Fibroblast of skin of right biceps (primary cell): Measurements from ENCODE around the gene PPA1.
A peak's percentile ranks its signal among the peaks of the same experiment; 100 is the strongest.
"Not testable (repeated sequence)": the region's sequence is repeated elsewhere in the genome, so short reads cannot be mapped to it uniquely, and the experiment has no call there.

Experiments used
- DNase-seq: peaks from one replicate; pipeline ENCODE4 v3.0.0-alpha.2; 2013

The PPA1 gene

GRCh38 chr10:70166394-70166793 lies 66.8 kb downstream of the PPA1 start:
- DNase-seq, result no peak

- no peak for DNase-seq
Observed at GRCh38 chr10:70164163-70164562, 69.1 kb downstream of the PPA1 start.

DNA sequence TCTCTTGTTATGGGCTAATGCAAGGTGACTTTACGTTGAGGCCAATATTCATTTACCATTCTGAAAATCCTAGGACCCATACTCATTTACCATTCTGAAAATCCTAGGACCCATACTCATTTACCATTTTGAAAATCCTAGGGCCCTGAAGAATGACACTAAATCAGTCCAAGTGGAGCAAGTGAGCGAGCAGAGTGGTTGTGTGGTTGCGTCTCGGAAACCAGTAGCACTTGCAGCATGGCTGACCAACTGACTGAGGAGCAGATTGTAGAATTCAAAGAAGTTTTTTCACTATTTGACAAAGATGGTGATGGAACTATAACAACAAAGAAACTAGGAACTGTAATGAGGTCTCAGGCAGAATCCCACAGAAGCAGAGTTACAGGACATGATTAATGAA lies 69.8 kb downstream of the PPA1 start:
- no peak for DNase-seq

DNA sequence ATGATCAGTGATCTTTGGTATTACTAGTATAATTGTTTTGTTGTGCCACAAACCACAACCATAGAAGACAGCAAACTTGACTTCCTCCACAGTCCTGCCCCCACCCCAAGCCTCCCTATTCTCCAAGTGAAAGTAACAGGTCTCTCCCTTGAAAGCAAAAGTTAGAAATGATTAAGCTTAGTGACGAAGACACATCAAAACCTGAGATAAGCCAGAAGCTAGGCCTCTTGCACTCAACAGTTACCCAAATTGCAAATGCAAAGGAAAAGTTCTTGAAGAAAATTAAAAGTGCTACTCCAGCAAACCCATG lies 70.4 kb downstream of the PPA1 start:
- DNase-seq, result peak; percentile 6

DNA sequence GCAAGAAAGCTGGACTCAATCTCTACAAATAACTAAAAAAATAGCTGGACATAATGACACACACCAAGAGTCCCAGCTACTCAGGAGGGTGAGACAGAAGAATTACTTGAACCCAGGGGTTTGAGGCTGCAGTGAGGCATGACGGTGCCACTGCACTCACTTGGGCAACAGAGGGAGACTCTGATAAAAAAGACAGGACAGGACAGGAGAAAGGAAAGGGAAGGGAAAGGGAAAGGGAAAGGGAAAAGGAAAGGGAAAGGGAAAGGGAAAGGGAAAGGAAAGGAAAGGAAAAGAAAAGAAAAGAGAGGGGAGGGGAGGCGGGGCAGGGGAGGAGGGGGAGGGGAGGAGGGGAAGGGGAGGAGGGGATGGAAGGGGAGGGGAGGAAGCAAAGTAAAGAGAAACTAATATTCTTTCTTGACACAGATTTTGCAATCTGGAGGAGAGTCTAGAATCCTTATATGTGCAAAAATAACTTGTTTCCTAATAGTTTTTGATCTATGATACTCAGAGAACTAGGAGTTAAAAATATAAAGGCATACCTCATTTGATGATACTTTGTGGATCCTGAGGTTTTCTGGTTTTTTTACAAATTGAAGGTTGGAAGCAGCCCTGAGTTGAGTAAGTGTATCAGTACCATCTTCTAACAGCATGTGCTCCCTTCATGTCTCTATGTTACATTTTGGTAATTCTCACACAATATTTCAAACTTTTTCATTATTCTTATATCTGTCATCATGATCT lies 70.9 kb downstream of the PPA1 start:
- no peak for DNase-seq

- no peak for DNase-seq
Observed at GRCh38 chr10:70160798-70161197, 72.4 kb downstream of the PPA1 start.

- not testable (repeated sequence) for DNase-seq
Observed at GRCh38 chr10:70159366-70159765, 73.9 kb downstream of the PPA1 start.

DNA sequence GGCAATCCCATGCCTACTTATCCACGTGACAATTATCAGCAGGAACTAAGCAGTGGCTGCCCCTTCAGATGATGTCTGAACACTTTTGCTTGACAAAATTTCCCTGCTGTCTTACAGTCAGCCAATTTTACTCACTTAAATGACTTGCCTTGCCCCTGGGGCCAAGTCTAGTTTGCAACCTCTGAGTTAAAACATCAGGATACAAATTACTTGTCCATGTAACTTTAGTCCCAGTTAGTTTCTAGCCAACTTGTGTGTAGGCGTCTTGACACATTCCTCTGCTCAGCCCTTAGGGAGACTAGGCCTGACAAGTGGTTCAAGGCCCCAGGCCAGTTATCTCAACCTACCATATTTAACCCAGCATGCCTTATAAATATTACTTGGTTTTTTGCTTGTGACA lies 75.1 kb downstream of the PPA1 start:
- no peak for DNase-seq

DNA sequence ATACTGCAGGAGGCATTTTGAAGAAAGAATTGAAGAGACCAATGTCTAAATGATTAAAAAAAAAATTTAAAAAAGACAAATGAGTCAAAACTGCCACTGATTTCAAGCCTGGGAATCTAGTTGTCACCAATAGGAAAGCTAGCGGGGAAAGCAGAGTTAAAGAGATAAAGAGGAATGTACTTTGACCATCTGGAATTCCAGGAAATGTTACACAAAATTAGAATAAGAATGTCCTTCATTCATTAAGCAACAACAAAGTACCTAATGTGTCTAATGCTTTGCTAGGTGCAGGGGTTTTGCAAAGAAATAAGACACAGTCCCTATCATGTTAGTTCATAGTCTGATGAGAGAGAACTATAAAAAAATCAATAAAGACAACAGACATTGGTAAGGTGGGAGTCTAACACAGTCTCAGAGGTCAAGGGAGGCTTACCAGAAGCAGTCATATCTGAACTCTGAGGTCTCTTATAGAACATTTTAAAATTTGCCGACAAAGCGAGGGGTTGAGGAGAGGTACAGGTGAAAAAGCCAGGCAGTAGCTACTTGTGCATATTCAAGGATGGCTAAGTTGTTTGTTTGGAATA lies 77.9 kb downstream of the PPA1 start:
- DNase-seq, result no peak
